ENCODE data around the gene JARID2. TPM values are rescaled to one million over a fixed set of nuclear protein-coding genes. Genes with fewer than 3 reads are reported as not detected.
"Not testable (repeated sequence)": the region's sequence is repeated elsewhere in the genome, so short reads cannot be mapped to it uniquely, and the experiment has no call there.

JARID2 gene
- total RNA-seq, 1 donor from 2014 or later: 17.9 TPM

DNA sequence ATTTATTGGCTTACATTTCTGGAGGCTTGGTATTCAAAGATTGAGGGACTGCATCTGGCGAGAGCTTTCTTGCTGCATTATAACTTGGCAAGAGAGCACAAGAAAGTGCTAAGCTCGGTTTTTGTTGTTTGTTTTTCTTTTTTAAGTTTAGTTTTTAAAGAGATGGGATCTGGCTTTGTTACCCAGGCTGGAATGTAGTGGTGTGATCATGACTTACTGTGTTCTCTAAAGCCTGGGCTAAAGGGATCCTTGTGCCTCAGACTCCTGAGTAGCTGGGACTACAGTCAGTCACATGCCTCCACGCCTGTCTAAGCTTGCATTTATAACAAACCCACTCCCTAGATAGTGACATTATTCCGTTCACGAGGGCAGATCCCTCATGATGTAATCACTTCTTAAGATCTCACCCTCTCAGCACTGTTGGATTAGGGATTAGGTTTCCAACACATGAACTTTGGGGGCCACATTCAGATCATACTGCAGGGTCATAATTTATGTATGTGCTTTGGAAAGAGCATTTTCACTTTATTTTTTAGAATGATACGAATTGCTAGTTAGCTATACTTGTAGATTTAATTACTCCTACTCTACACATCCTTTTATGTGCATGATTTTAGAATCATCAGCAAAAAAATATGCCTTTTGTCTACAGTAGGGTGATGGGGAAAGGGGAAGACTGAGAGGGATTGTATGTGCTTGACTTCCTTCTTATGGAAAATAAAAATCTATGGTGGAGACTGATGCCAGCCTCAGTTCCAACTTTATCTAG lies 167.8 kb downstream of the JARID2 start:
- no peak for DNase-seq (ENCODE audit: extremely low spot score in 2 of 2)
- H3K27ac ChIP-seq: no peak overlapping the region
- no peaks in the 10 kb centered on the region for H3K27me3 ChIP-seq
- TF ChIP-seq POLR2A (IDR thresholded peaks at IDR 0.05) (no peak), POLR2AphosphoS5 (IDR thresholded peaks at IDR 0.05; ENCODE audit: insufficient read depth in 1 of 2, low read depth in 1 of 2) (no peak)
- TF ChIP-seq, protein P1, sequence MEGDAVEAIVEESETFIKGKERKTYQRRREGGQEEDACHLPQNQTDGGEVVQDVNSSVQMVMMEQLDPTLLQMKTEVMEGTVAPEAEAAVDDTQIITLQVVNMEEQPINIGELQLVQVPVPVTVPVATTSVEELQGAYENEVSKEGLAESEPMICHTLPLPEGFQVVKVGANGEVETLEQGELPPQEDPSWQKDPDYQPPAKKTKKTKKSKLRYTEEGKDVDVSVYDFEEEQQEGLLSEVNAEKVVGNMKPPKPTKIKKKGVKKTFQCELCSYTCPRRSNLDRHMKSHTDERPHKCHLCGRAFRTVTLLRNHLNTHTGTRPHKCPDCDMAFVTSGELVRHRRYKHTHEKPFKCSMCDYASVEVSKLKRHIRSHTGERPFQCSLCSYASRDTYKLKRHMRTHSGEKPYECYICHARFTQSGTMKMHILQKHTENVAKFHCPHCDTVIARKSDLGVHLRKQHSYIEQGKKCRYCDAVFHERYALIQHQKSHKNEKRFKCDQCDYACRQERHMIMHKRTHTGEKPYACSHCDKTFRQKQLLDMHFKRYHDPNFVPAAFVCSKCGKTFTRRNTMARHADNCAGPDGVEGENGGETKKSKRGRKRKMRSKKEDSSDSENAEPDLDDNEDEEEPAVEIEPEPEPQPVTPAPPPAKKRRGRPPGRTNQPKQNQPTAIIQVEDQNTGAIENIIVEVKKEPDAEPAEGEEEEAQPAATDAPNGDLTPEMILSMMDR (IDR thresholded peaks at IDR 0.05): no peak
- peaks cover 0 to 3% of the 10 kb centered on the region in 2 donors for H3K36me3 ChIP-seq
- no peak overlapping the region for H3K4me3 ChIP-seq
- intact Hi-C loops (cut with DNase I): no loop called here
- no peaks in the 10 kb centered on the region for H3K9me3 ChIP-seq
- H3K4me1 ChIP-seq: peaks cover 14% of the 10 kb centered on the region

DNA sequence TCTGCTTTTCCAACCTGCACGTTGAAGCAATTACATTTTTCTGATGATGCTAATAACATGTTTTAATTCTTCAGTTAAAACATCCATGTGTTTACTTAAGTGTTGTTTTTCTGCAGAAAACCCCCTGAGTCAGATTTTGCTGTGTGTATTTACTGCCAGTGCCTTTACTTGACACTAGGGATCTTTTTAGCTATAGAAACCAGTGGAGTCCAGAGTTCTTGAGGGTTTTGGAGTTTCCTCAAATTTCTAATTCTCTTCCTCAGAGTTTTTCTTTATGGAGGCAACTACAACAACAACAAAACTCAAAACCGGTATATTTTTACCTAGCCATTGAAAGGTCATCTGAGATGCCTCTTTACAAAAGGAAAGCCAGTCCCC lies 168.4 kb downstream of the JARID2 start:
- Histone ChIP-seq H3K4me1 (peaks cover 14% of the 10 kb centered on the region), H3K27ac (no peak overlapping the region), H3K4me3 (no peak overlapping the region), H3K9me3 (peaks cover 4% of the 10 kb centered on the region), H3K36me3 (peaks cover 0 to 5% of the 10 kb centered on the region in 2 donors), H3K27me3 (no peaks in the 10 kb centered on the region)
- TF ChIP-seq POLR2A (IDR thresholded peaks at IDR 0.05) (no peak), POLR2AphosphoS5 (IDR thresholded peaks at IDR 0.05; ENCODE audit: insufficient read depth in 1 of 2, low read depth in 1 of 2) (no peak)
- TF ChIP-seq, protein P1 (IDR thresholded peaks at IDR 0.05): no peak
- DNase-seq (ENCODE audit: extremely low spot score in 2 of 2): no peak
- intact Hi-C loops (cut with DNase I): no loop called here

DNA sequence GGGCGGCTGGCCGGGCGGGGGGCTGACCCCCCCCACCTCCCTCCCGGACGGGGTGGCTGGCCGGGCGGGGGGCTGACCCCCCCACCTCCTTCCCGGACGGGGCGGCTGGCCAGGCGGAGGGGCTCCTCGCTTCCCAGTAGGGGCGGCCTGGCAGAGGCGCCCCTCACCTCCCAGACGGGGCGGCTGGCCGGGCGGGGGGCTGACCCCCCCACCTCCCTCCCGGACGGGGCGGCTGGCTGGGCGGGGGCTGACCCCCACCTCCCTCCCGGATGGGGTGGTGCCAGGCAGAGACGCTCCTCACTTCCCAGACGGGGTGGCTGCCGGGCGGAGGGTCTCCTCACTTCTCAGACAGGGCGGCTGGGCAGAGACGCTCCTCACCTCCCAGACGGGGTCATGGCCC lies 169.8 kb downstream of the JARID2 start:
- intact Hi-C loops (cut with DNase I); H3K4me3 ChIP-seq; H3K27me3 ChIP-seq; DNase-seq (ENCODE audit: extremely low spot score in 2 of 2); H3K36me3 ChIP-seq; H3K27ac ChIP-seq: not testable (repeated sequence)
- Histone ChIP-seq H3K9me3 (peaks cover 10% of the 10 kb centered on the region), H3K4me1 (peaks cover 14% of the 10 kb centered on the region)

DNA sequence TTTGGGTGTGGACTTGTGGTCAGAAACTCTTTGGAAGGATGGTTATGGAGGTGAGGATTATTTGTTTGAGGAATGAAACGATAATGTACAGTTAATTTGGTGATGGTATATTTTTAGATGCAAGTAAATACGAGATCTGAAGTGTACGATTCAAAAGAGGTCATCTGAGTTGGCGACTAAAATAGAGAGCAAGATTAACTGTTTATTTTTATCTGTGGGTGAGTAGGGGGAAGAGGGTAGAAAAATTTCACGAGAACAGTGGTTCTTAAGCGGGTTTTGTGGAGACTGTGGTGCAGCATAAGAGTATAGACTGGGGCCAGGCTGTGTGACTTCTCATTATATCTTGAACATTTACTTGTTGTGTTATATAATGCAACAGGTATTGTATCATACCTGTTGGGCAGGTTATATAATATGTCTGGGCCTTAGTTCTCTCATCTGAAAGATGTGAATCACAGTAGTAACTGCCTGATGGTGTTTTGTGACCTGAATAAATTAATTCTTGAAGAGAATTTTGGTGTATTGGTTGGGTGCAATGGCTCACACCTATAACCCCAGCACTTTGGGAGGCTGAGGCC lies 171.2 kb downstream of the JARID2 start:
- Histone ChIP-seq H3K27ac (no peak overlapping the region), H3K9me3 (peaks cover 10% of the 10 kb centered on the region), H3K4me1 (peaks cover 18% of the 10 kb centered on the region), H3K4me3 (no peak overlapping the region), H3K36me3 (peaks cover 0 to 9% of the 10 kb centered on the region in 2 donors), H3K27me3 (no peaks in the 10 kb centered on the region)
- TF ChIP-seq, protein P1 (IDR thresholded peaks at IDR 0.05): no peak
- TF ChIP-seq POLR2A (IDR thresholded peaks at IDR 0.05) (no peak), POLR2AphosphoS5 (IDR thresholded peaks at IDR 0.05; ENCODE audit: insufficient read depth in 1 of 2, low read depth in 1 of 2) (peak in 1 of 2 donors; percentile 24)
- intact Hi-C loops (cut with DNase I): no loop called here
- no peak for DNase-seq (ENCODE audit: extremely low spot score in 2 of 2)

DNA sequence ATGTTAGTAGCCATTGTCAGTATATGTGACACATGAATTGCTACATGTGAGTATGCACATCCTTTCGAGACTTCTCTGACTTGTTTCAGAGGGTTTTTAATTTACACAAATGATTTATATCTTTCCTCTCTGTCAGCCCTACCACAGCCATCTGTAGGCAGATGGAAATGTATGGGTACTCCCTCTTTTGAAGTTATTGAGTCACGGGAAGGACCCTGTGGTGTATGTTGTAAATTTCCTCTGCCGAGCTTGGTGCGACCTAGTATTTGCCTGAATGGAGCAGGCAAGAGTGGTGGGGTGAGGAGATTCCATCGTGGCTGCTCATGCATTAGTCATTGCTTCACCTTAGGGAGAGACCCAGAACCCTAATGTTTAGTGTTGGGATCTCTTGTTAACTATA lies 171.9 kb downstream of the JARID2 start:
- H3K36me3 ChIP-seq: peaks cover 0 to 9% of the 10 kb centered on the region in 2 donors
- DNase-seq (ENCODE audit: extremely low spot score in 2 of 2): no peak
- H3K9me3 ChIP-seq: peaks cover 10% of the 10 kb centered on the region
- intact Hi-C loops (cut with DNase I): no loop called here
- H3K27ac ChIP-seq: no peak overlapping the region
- H3K4me1 ChIP-seq: peaks cover 21% of the 10 kb centered on the region
- no peaks in the 10 kb centered on the region for H3K27me3 ChIP-seq
- TF ChIP-seq POLR2A (IDR thresholded peaks at IDR 0.05): no peak
- TF ChIP-seq, protein P1 (IDR thresholded peaks at IDR 0.05): no peak
- no peak for TF ChIP-seq POLR2AphosphoS5 (IDR thresholded peaks at IDR 0.05; ENCODE audit: insufficient read depth in 1 of 2, low read depth in 1 of 2)
- no peak overlapping the region for H3K4me3 ChIP-seq
